ENCODE measurements around the gene DHTKD1. TPM values are rescaled to one million over a fixed set of nuclear protein-coding genes. Genes with fewer than 3 reads are reported as not detected.

Gene DHTKD1
- total RNA-seq, 1 experiment from 2014 or later: 53.2 TPM

GRCh38 chr10:12081879-12082557, 13.3 kb downstream of the DHTKD1 start:
- H3K4me3 Mint-ChIP-seq: no peak overlapping the region
- Histone ChIP-seq H3K79me2 (ENCODE audit: insufficient read depth, low read length) (no peaks in the 10 kb centered on the region), H3K4me1 (ENCODE audit: insufficient read depth, low read length) (no peaks in the 10 kb centered on the region), H3K79me1 (ENCODE audit: insufficient read depth, low read depth, low read length, poor library complexity, severe bottlenecking) (peaks cover 3% of the 10 kb centered on the region), H4K91ac (ENCODE audit: insufficient read length, low read depth, low read length) (no peak overlapping the region), H3K14ac (ENCODE audit: insufficient read depth, low read length) (no peak overlapping the region), H2BK15ac (ENCODE audit: low read depth, low read length) (no peak overlapping the region), H2BK120ac (ENCODE audit: low read depth, low read length, poor library complexity, severe bottlenecking) (no peak overlapping the region), H3K4ac (ENCODE audit: low read depth, low read length) (no peak overlapping the region), H3K23ac (ENCODE audit: insufficient read length, low read depth, low read length) (no peak overlapping the region), H2BK20ac (ENCODE audit: low read depth, low read length, poor library complexity, severe bottlenecking) (no peak overlapping the region), H4K20me1 (ENCODE audit: control insufficient read depth, insufficient read depth, insufficient read length) (no peaks in the 10 kb centered on the region), H2AK5ac (ENCODE audit: insufficient read length, low read length) (no peak overlapping the region), H3T11ph (ENCODE audit: low read length) (no peak overlapping the region), H3K23me2 (ENCODE audit: insufficient read length, low read depth, low read length, poor library complexity, severe bottlenecking) (no peaks in the 10 kb centered on the region), H4K8ac (replicated peaks; ENCODE audit: insufficient read length, low read depth, low read length) (no peak overlapping the region), H2AFZ (ENCODE audit: low read length) (no peak overlapping the region), H3K4me2 (ENCODE audit: insufficient read depth, insufficient read length, low read length) (no peak overlapping the region), H2BK5ac (ENCODE audit: insufficient read length, low read length) (no peak overlapping the region), H3K27ac (ENCODE audit: insufficient read length, low read depth, low read length) (no peak overlapping the region), H2BK12ac (ENCODE audit: insufficient read length, low read depth, low read length) (no peak overlapping the region), H4K5ac (ENCODE audit: insufficient read length, low read depth, low read length) (no peak overlapping the region), H3K18ac (ENCODE audit: insufficient read length, low read depth, low read length) (no peak overlapping the region), H3K27me3 (ENCODE audit: insufficient read depth, low read length) (no peaks in the 10 kb centered on the region), H3K56ac (ENCODE audit: insufficient read length, low read depth, low read length) (no peak overlapping the region), H3K9me3 (ENCODE audit: control insufficient read depth, low read depth, low read length) (no peaks in the 10 kb centered on the region), H3K9ac (ENCODE audit: extremely low read depth, insufficient read length, low read length) (no peak overlapping the region)
- no CpG with 5 or more reads among the region's 6 CpGs for WGBS (ENCODE audit: extremely low coverage, insufficient read length, low lambda C conversion rate)
- no peaks in the 10 kb centered on the region; a peak in 1 of 4 replicates for H3K4me1 Mint-ChIP-seq
- TF ChIP-seq CTCF (conservative IDR thresholded peaks at IDR 0.05): no peak
- H3K36me3 Mint-ChIP-seq (ENCODE audit: insufficient read depth in 1 of 3, low read depth in 3 of 3): peaks cover 23 to 68% (median 59%) of the 10 kb centered on the region in 3 experiments
- no peak for DNase-seq
- H3K27me3 Mint-ChIP-seq (ENCODE audit: low read depth): no peaks in the 10 kb centered on the region
- no peaks in the 10 kb centered on the region for H3K9me3 Mint-ChIP-seq
- H3K27ac Mint-ChIP-seq: peak overlapping the region in 1 of 3 experiments; percentile 70; a peak in 1 of 7 replicates
